Measurements from ENCODE around the gene VAV3. TPM values are rescaled to one million over a fixed set of nuclear protein-coding genes. Genes with fewer than 3 reads are reported as not detected.

VAV3 gene
- total RNA-seq, 4 donors from 2014 or later, result 2.2 to 20.4 (median 4.0) TPM

GRCh38 chr1:107821340-107821739 lies 143.6 kb downstream of the VAV3 start:
- Histone ChIP-seq H3K9me3 (peaks cover 0 to 8% (median 0%) of the 10 kb centered on the region in 4 donors), H3K27ac (no peak overlapping the region), H3K27me3 (no peaks in the 10 kb centered on the region), H3K4me1 (no peaks in the 10 kb centered on the region), H3K4me3 (no peak overlapping the region), H3K36me3 (no peaks in the 10 kb centered on the region)
- TF ChIP-seq EP300 (IDR thresholded peaks at IDR 0.05) (no peak), POLR2A (IDR thresholded peaks at IDR 0.05) (no peak), CTCF (IDR thresholded peaks at IDR 0.05) (no peak)
- DNase-seq (ENCODE audit: low spot score in 2 of 2), result no peak
- WGBS, 2 donors, result 75 to 77% methylated on average over 4 of the region's 4 CpGs

- TF ChIP-seq CTCF (IDR thresholded peaks at IDR 0.05) (no peak), POLR2A (IDR thresholded peaks at IDR 0.05) (no peak), EP300 (IDR thresholded peaks at IDR 0.05) (no peak)
- no peak for DNase-seq (ENCODE audit: low spot score in 2 of 2)
- Histone ChIP-seq H3K9me3 (peaks cover 0 to 8% (median 0%) of the 10 kb centered on the region in 4 donors), H3K27ac (no peak overlapping the region), H3K36me3 (no peaks in the 10 kb centered on the region), H3K4me1 (no peaks in the 10 kb centered on the region), H3K27me3 (no peaks in the 10 kb centered on the region), H3K4me3 (no peak overlapping the region)
These were observed 144.2 kb downstream of the VAV3 start for GRCh38 chr1:107820801-107821200.

- Histone ChIP-seq H3K4me1 (no peaks in the 10 kb centered on the region), H3K27me3 (no peaks in the 10 kb centered on the region), H3K4me3 (no peak overlapping the region), H3K9me3 (no peaks in the 10 kb centered on the region), H3K27ac (no peak overlapping the region), H3K36me3 (no peaks in the 10 kb centered on the region)
- TF ChIP-seq CTCF (IDR thresholded peaks at IDR 0.05) (no peak), EP300 (IDR thresholded peaks at IDR 0.05) (no peak), POLR2A (IDR thresholded peaks at IDR 0.05) (no peak)
- no peak for DNase-seq (ENCODE audit: low spot score in 2 of 2)
- WGBS, 2 donors, result 70 to 77% methylated on average over 2 of the region's 2 CpGs
These were observed 147.0 kb downstream of the VAV3 start for GRCh38 chr1:107817935-107818334.

GRCh38 chr1:107817206-107817605 lies 147.8 kb downstream of the VAV3 start:
- no peak overlapping the region for H3K27ac ChIP-seq
- no peak overlapping the region for H3K4me3 ChIP-seq
- TF ChIP-seq EP300 (IDR thresholded peaks at IDR 0.05) (no peak), POLR2A (IDR thresholded peaks at IDR 0.05) (no peak), CTCF (IDR thresholded peaks at IDR 0.05) (no peak)
- DNase-seq (ENCODE audit: low spot score in 2 of 2), result no peak
- no peaks in the 10 kb centered on the region for H3K36me3 ChIP-seq
- no peaks in the 10 kb centered on the region for H3K27me3 ChIP-seq
- WGBS, 2 donors, result 93 to 95% methylated on average over 1 of the region's 1 CpG
- H3K4me1 ChIP-seq, result no peaks in the 10 kb centered on the region
- no peaks in the 10 kb centered on the region for H3K9me3 ChIP-seq

GRCh38 chr1:107810291-107810951 lies 154.6 kb downstream of the VAV3 start:
- H3K27me3 ChIP-seq, result no peaks in the 10 kb centered on the region
- DNase-seq (ENCODE audit: low spot score in 2 of 2), result no peak
- no peak for TF ChIP-seq POLR2A (IDR thresholded peaks at IDR 0.05)
- no peak for TF ChIP-seq CTCF (IDR thresholded peaks at IDR 0.05)
- TF ChIP-seq EP300 (IDR thresholded peaks at IDR 0.05), result no peak
- no peaks in the 10 kb centered on the region for H3K9me3 ChIP-seq
- H3K27ac ChIP-seq, result no peak overlapping the region
- 94 to 97% methylated on average over 2 of the region's 2 CpGs for WGBS, 2 donors
- no peak overlapping the region for H3K4me3 ChIP-seq
- H3K36me3 ChIP-seq, result no peaks in the 10 kb centered on the region
- no peaks in the 10 kb centered on the region for H3K4me1 ChIP-seq
